ENCODE data around the gene CACNA1H.

DNA sequence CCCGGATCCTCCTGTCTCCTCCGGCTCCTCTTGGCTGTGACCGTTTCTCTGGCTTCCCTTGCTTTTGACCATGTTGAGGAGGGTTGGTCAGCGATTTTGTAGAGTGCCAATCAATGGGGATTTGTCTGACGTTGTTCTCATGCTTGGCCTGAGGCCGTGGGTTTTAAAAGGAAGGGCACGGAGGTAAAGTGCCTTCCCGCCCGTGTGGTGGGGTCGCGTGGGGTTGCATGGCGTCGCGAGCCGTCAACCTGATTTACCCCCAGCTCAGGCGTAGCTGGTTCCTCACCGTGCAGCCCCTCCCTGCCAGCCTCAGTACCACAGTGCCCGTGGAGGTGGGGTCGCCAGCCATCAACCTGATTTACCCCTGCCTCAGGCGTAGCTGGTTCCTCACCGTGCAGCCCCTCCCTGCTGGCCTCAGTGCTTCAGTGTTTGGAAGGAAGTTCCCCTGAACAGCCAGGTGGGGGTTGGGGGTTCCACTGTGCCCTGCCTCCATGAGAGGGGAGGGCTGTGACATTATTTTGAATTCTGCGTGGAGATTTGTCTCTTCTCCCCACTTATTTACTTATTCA is 92.6 kb downstream of the CACNA1H start:
- TF ChIP-seq, protein P1, sequence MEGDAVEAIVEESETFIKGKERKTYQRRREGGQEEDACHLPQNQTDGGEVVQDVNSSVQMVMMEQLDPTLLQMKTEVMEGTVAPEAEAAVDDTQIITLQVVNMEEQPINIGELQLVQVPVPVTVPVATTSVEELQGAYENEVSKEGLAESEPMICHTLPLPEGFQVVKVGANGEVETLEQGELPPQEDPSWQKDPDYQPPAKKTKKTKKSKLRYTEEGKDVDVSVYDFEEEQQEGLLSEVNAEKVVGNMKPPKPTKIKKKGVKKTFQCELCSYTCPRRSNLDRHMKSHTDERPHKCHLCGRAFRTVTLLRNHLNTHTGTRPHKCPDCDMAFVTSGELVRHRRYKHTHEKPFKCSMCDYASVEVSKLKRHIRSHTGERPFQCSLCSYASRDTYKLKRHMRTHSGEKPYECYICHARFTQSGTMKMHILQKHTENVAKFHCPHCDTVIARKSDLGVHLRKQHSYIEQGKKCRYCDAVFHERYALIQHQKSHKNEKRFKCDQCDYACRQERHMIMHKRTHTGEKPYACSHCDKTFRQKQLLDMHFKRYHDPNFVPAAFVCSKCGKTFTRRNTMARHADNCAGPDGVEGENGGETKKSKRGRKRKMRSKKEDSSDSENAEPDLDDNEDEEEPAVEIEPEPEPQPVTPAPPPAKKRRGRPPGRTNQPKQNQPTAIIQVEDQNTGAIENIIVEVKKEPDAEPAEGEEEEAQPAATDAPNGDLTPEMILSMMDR (IDR thresholded peaks at IDR 0.05), result no peak
- TF ChIP-seq POLR2A (IDR thresholded peaks at IDR 0.05), result no peak
- TF ChIP-seq POLR2AphosphoS5 (IDR thresholded peaks at IDR 0.05), result no peak
- no peak for TF ChIP-seq EP300 (IDR thresholded peaks at IDR 0.05; ENCODE audit: low read depth)
